Myocyte (in vitro differentiated cells): ENCODE measurements around the gene DNM2. TPM values are rescaled to one million over a fixed set of nuclear protein-coding genes. Genes with fewer than 3 reads are reported as not detected.
"Not testable (repeated sequence)": the region's sequence is repeated elsewhere in the genome, so short reads cannot be mapped to it uniquely, and the experiment has no call there.

ENCODE experiments used
- DNase-seq: peaks from one replicate; pipeline ENCODE4 v3.0.0-alpha.2; 2012; ENCODE audit warnings: low read depth
- total RNA-seq: library from RNA; depleted of rRNA; stranded (reverse); fragments of >200 nt; gene quantifications from 2 replicates; pipeline ENCODE4 v1.2.3, GENCODE V29; 2014

DNM2 gene
- total RNA-seq, 1 donor from 2014 or later: 71.8 TPM

DNA sequence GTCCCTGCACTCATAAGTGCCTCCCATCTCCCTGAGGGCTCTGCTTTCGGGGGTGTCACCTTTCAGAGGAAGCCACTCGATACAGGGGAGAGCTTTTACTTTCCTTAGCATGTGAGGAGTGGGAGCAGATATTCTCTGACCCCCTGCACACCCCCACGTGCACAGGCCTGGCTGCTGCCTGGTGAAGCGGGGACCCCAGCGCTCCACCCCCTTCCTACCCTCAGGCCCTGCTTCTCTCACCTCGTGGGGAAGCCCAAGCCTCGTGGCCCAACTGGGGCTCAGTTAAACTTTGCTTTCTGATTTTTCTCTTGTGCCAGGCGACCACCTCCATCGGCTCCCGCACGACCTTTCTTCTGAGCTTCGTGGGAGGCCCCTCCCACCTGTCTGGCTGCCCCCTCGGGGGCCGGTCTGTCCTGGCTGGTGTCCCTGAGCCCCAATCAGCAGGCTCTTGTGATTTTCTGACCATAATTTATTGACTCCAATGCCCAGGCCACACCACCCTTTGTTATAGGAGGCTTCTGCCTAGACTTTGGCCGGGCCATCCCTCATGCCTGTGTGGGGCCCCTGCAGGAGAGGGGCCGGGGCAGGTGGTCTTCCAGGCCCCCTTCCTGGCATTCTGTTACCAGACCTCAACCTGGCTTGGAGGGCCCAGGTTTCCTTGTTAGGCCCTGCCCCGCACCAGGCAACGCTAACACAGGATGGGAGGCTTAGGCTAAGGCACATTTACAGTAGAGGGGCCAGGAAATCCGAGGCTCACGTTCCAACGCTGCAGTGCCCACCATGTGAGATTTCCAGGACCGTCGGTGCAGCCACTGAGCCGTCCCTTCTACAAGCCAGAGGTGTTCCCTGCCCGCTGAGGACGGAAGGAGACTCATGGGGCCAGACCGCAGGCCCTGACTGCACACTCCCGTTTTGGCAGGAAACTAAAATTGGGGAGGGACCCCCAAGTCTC, 114.4 kb downstream of the DNM2 start:
- DNase-seq: no peak

DNA sequence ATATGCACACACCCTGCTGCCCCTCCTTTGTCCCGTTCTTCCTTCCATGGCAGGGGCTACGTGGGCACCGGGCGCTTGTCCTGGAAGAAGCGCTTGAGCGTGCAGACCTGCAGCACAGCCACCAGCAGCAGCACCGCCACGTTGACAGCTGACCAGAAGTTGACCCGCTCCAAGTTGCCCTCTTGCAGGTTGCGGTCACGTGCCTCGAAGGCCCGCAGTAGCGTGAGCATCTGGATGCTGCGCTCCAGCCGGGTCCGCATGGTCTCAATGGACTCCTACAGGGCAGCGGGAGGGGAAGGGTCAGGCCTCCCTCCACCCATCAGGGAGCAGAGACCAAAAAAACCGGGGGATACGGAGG, 115.0 kb downstream of the DNM2 start:
- DNase-seq: no peak

DNA sequence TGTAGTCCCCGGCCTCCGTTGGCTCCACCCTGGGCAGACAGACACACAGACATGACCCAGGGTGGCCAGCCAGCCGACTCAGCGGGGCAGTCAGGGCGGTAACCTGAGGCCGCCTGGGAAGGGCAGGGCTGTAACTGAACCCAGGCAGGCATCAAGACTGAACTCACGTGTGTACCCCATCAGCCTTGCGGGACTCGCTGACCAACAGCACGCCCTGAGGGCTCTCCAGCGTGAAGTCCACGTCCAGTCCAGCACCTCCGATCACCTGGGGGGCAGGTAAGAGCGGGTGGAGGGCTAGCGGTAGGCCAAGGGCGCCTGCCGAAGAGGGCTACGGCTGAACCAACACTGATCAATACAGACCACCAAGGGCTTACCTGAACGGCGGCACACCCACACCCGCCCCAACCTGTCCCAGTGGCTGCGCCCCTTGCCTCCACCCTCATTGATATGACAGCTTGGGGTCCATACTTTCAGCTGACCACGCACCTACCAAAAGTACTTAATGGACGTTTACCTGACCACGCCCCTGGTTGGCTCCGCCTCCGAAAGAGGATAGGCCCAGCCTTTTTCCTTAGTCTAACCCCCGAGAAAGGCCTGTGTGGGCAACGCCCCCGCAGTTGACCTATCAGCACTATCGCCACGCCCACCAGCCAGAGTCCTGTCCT, 117.3 kb downstream of the DNM2 start:
- no peak for DNase-seq

DNA sequence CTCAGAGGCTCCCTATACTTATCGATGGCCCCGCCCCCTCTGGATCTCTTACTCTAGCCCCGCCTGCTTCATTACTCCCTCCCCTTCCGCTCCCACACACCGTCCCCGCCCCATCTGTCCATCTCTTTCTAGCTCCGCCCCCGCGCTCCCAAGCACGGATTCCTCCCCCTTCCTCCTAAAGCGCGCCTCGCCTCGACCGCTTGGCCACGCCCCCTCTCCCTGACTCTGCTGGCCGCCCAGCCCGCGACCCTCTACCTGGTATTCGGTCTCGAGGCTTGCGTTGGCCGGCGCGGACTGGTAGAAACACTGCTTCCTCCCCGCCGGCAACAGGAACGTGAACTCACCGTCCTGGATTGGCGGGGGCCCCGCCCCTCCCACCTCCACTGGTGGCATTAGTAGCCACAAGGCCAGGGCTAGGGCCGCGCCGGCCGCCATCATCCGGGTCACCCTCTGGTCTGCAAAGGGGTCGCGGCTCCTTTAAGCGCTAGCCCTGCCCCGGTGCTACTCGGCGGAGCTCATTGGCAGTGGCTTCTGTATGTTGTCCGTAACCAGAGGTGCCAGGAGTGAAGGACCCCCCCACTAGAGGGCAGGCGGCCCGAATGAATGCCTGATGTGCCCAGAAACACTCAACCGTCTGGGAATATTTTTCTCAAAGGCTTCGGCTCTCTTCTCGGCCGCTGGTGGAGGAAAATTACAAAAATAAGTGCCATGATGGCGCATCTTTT, 118.0 kb downstream of the DNM2 start, which contains the start of gene TMED1:
TSS of gene TMED1 (minus strand) at position 459 of the 725 bp plus-strand sequence. CDS start at position 438, 21 bp downstream.
- DNase-seq: peak; percentile 99

DNA sequence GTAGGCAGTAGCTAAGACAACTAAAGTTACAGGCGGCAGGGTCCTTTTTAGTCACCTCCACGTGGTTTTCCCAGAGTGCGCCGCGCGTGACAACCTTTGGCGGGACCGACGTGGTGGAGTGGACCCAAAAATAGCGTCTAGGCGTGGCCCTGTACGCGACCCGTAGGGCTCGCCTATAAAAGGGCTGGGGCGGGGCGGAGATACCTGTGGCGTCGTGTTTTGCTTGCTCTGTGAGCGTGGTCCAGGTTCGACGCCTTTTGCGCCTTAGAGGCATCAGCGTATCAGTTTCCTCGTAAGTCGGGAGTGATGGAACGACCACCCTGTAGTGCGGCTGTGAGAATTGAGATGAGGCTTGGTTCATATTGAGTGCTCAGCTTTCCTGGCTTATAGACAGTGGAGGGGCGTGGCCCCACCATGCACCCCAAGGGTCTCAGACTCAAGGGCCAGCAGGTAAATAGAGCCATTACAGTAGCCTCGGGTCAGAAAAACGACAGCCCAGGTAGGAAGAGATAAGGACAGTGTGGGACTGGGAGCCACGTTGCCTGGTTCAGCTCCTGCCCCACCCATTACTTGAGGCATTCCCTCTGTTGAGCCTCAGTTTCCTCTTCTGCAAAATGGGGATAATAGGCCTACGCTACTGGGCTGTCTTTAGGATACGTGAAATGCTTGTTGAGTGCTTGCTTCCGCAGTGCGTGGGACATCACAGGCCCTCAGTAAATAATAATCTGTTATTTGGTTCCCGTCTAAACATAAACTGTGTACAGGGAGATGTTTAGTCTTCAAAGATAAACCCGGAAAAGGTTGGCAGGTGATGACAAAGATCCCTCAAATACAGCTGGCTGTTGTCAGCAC, 118.8 kb downstream of the DNM2 start:
- peak; percentile 92 for DNase-seq

DNA sequence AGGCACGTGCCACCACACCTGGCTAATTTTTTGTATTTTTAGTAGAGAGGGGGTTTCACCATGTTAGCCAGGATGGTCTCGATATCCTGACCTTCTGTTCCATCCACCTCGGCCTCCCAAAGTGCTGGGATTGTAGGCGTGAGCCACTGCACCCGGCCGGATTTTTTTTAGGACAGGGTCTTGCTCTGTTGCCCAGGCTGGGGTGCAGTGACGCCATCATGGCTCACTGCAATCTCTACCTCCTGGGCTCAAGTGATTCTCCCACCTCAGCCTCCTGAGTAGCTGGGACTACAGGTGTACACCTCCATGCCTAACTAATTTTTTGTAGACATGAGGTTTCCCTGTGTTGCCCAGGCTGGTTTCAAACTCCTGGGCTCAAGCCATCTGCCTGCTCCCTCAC, 119.8 kb downstream of the DNM2 start:
- DNase-seq: not testable (repeated sequence)

DNA sequence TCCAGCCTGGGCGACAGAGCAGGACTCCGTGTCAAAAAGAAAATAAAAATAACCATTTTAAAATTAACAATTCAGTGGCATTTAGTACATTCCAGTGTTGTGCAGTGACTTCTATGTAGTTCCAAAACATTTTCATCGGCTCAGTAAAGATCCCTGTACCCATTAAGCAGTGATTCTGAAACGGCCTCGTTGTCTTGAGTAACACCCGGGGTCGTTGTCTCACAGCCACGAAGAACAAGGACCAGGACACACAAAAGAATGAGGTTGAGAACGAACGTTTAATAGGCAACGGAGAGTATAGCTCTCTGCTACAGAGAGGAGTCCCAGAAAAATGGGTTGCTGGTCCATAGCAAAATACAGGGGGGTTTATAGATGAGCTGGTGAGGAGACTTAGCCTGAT, 120.5 kb downstream of the DNM2 start:
- DNase-seq: no peak

DNA sequence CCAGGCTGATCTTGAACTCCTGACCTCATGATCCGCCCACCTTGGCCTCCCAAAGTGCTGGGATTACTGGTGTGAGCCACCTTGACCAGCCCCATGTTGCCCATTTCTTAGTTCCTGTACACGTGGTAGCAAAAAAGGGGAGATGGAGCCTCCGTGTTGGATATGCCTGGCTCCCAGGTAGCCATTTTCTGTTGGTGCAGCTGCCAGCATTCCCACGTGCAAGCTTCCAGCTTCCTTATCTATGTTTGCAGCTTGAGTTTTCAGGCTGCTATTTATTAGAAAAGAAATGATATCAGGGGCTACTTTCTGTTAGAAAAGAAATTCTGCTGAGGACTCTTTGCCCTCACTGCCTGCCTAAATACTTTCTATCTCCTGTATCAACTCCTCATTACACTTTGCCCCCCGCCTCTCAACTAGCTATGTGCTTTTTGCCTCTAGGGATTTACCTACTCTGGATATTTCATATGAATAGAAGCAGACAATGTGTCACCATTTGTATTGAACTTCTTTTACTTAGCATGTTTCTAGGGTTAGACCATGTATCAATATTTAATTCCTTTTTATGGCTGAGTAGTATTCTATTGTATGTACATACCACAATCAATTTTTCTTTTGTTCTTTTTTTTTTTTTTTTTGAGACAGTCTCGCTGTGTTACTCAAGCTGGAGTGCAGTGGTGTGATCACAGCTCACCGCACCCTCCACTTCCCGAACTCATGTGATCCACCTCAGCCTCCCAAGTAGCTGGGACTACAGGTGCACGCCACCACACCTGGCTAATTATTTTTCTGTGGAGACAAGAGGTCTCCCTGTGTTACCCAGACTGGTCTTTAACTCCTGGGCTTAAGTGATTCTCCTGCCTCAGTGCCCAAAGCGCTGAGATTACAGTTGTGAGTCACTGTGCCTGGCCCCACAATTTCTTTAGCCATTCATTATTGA, 121.5 kb downstream of the DNM2 start:
- no peak for DNase-seq

DNA sequence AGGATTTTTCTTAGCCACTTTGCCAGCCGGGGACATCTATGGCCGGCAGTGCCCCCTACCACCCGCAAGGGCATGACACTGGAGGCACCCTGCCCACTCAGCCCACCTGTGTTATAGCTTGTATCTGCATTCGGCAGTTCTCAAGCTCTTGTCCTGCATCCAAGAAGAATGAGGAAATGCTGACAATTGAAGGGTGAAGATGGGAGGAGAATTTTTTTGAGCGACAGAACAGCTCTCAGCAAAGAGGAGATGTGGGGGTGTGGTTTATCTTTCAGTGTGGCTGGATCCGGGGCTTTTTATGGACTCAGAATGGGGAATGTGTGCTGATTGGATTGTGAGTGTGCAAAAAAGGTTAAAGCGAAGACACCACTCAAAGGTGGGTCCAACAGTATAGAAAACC, 124.9 kb downstream of the DNM2 start:
- no peak for DNase-seq

DNA sequence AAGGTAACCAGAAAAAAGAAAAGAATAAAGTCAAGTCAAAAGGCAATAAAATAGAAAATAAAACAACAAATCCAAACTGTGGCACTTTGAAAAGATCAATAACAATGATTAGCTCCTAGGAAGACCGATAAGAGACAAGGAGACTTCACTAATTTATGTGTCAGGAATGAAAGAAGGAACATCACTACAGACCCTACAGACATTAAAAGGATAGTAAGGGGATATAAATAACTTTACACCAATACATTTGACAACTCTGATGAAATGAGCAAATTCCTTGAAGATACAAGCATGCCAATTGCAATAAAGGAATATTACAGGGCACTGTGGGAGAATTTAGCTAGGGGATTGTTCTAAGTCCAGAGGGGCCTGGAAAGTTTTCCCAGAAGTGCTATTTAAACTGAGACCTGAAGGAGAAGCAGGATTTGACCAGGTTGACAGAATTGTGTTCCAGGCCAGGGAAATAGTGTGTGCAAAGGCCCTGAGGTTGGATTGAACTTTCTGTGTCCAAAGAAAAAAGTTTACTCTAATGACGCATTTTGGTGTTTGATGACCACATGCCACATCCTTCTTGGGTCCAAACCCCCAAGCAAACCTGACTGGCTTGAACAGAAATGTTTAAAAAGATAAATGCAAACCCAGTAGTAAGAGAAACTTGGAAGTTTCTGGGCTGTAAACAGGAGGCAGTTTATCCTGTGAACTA, 128.8 kb downstream of the DNM2 start:
- no peak for DNase-seq

DNA sequence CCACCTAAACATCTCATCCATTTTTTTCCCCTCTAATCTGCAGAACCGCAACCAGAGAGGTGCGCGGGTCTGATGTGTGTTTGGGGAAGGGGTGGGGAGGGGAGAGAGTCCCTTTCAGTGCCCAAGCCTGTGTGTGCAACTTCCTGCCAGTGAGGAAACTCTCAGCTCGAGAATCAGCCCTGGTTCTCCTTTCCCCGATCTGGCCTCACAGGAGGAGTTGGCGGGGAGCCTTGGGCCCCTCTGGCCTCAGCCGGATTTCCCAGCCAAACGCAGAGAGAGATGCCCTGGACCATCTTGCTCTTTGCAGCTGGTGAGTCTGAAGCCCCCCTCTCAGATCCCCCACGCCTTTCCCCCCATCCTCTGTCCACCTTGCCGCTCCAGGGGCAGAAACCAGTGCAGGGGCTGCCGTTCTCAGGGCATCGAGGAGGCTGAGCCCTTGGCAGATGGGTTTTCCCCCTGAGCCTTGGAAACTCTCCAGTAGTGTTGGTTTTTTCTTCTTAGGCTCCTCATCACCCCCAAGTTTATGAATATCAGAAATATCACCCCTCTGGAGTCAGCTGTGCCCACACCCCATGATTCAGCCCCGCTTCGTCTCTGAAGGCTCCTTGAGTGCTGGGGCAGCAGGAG, 130.5 kb downstream of the DNM2 start, which contains the start of gene C19orf38:
TSS of gene C19orf38 (plus strand) at position 186 of the 627 bp plus-strand sequence. CDS start at position 280, 94 bp downstream.
- no peak for DNase-seq

DNA sequence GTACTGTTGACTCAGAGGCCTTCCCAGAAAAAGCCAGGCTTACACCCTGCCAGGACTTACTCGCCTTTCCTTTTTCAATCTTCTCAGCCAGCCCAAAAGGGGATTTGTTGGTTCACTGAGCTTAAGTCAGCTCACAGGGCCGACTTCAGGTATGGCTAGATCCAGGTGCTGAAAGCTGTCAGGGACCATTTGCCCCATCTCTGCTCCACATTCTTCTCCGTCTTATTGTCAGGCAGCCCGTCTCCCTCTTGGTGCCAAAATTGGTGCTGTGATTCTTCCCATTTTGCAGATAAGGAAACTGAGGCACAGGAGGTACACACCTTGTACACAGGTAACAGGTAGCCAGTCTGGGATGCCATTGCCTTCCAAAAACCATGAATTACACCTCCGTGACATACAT, 132.8 kb downstream of the DNM2 start:
- no peak for DNase-seq

DNA sequence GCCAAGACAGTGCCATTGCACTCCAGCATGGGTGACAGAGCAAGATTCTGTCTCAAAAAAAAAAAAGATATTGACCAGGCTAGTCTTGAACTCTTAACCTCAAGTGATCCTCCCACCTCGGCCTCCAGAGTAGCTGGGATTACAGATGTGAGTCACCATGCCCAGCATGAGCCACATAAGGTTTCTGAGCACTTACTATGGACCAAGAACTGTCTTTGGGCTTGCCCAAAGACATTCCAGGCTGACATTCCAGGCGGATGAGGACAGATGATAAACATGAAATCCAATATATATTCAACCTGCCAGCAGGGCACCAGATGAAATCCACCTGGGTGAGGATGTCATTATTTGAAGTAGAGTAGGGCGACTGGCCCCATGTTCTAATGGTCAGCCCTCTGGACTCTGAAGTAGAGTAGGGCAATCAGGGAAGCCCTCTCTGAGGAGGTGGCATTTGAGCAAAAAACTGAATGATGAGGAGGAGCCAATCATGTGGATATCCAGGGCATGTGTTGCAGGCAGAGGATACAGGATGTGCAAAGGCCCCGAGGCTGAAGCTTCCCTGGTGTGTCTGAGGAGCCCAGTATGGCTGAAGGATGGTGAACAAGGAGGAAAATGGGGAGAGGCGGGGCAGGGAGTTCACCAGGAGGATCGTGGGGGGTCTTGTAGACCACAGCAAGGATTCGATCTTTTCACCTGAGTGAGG, 134.4 kb downstream of the DNM2 start:
- DNase-seq: peak; percentile 30

DNA sequence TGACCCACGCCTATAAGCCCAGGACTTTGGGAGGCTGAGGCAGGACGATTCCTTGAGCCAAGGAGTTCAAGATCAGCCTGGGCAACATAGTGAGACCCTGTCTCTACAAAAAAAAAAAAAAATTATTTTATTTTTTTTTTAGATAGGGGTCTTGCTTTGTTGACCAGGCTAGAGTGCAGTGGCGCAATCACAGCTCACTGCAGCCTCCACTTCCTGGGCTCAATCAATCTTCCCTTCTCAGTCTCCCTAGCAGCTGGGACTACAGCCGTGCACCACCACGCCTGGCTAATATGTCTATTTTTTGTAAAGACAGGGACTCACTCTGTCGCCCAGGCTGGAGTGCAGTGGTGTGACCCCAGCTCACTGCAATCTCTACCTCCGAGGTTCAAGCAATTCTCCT, 135.1 kb downstream of the DNM2 start:
- DNase-seq: no peak

DNA sequence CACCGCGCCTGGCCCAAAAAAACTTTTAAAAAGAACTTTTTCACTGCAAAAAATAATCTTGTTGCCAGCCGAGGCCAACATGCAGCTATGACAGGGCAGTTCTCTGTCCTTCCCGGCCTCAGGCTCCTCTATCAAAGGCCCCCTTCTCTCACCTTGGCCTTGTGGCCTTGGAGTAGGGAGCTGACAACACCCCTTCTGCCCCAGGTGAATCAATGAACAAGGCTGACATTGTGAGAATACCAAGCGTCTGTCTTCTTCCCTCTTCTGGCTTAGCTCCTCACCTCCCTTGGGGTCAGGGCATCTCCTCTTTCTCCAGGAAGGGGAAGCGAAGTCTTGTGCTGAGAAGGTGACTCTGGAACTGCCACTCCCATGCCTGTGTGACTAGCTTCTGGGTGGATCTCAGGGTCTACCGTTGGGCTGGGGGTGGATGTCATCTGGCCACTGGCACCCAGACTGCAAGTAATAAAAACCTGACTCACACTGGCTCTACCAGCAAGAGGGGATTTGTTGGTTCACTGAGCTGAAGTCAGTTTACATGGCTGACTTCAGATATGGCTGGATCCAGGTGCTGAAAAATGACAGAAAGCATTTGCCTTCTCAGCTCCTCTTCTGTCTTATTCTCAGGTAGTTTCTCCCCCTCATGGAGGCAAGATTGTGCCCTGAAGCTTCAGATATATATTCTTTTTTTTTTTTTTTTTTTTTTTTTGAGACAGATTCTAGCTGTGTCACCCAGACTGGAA, 136.6 kb downstream of the DNM2 start:
- DNase-seq: no peak

DNA sequence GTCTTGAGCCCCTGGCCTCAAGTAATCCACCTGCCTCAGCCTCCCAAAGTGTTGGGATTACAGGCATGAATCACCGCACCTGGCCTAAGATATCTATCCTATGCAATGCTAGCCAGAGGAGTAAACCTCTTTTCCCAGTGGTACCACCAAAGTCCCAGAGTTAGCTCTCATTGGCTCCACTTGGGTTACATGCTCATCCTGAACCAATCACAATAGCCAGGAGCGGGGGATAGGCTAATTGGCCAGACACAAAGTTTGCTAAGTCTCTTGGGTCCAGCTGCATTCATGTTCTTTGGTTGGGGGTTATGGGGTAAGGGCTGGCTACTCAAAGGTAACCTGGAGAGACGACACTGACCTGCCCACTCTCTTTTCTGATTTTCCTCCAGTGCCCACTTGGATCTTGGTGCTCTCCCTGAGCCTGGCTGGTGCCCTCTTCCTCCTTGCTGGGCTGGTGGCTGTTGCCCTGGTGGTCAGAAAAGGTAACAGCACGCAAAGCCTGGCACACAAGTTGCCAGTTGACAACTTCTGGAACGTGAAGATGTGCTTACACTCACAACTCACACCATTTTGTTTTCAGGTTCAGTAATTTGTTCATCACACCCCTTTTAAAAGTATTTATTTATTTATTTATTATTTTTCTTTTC, 138.1 kb downstream of the DNM2 start:
- no peak for DNase-seq

DNA sequence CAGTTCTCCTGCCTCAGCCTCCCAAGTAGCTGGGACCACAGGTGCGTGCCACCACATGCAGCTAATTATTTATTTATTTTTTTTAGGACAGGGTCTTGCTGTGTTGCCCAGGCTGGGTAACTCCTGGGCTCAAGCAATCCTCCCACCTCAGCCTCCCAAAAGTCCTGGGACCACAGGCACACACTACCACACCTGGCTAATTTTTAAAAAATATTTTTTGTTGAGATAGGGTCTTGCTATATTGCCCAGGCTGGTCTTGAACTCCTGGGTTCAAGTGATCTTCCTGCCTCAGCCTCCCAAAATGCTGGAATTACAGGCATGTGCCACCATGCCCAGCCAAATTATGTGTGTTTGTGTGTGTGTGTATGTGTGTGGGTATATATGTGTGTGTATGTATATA, 139.0 kb downstream of the DNM2 start:
- DNase-seq: not testable (repeated sequence)
